Kidney (tissue), 14 donors: ENCODE measurements around the gene ERRFI1. TPM values are rescaled to one million over a fixed set of nuclear protein-coding genes. Genes with fewer than 3 reads are reported as not detected.
"Not testable (repeated sequence)": the region's sequence is repeated elsewhere in the genome, so short reads cannot be mapped to it uniquely, and the experiment has no call there.

Experiments
- DNase-seq, 5 donors: peaks; one replicate each; pipeline ENCODE4 v3.0.0-alpha.2; 2013 to 2020
- FAIRE-seq: peaks from 2 replicates; lab custom pipeline; 2012; peaks lifted over from hg19 to GRCh38; lab: Jason Lieb, UNC
- H3K27ac ChIP-seq, 2 donors: one replicate each; pipeline ENCODE4 v1.7.0; 2013; ENCODE audit warnings: low read depth in 2 of 2, low read length in 2 of 2, inconsistent platforms in 1 of 2
- H3K27me3 ChIP-seq: one replicate; pipeline ENCODE4 v1.7.1; 2013; ENCODE audit warnings: low read length, inconsistent platforms; ENCODE audit not compliant: control insufficient read depth, insufficient read depth
- H3K36me3 ChIP-seq, 3 donors: one replicate each; pipeline versions ENCODE4 v1.7.0 to v1.7.1; 2013; ENCODE audit warnings: low read length in 3 of 3, control low read depth in 1 of 3, inconsistent platforms in 1 of 3; ENCODE audit not compliant: insufficient read depth in 3 of 3, control insufficient read depth in 2 of 3
- H3K4me1 ChIP-seq, 3 donors: one replicate each; pipeline versions ENCODE4 v1.7.0 to v1.7.1; 2013; ENCODE audit warnings: low read length in 3 of 3, inconsistent platforms in 1 of 3, low read depth in 1 of 3; ENCODE audit not compliant: control insufficient read depth in 2 of 3, insufficient read depth in 2 of 3
- H3K4me3 ChIP-seq, 3 donors: one replicate each; pipeline versions ENCODE4 v1.7.0 to v1.8.1; 2013; ENCODE audit warnings: low read length in 3 of 3, control low read depth in 1 of 3, inconsistent platforms in 1 of 3
- H3K9ac ChIP-seq, 3 donors: one replicate each; pipeline versions ENCODE4 v1.7.0 to v1.7.1; 2013; ENCODE audit warnings: low read length in 3 of 3, control low read depth in 1 of 3, inconsistent platforms in 1 of 3
- H3K9me3 ChIP-seq, 3 donors: one replicate each; pipeline versions ENCODE4 v1.7.0 to v1.7.1; 2013; ENCODE audit warnings: low read length in 3 of 3, control low read depth in 1 of 3, inconsistent platforms in 1 of 3; ENCODE audit not compliant: control insufficient read depth in 2 of 3, insufficient read depth in 1 of 3
- intact Hi-C: fragments of 100-400 bp; cut with DNase I; formaldehyde crosslinking; loops from one replicate; pipeline ENCODE4 v1.11.1; 2022
- polyA plus RNA-seq: library from polyadenylated mRNA; stranded (reverse); fragments of 350-450 nt; fragmentation: Illumina TruSeq; extraction: RNeasy Lipid Tissue Mini Kit (QIAGEN cat#74804); gene quantifications from one replicate; pipeline ENCODE4 v1.2.3, GENCODE V29; 2014; ENCODE audit warnings: low read depth, low replicate concordance; ENCODE audit not compliant: insufficient read depth
- total RNA-seq: library from RNA; stranded (reverse); fragmentation: NEBNext Ultra II Directional; extraction: Animal tissue kit (Norgen Biotek cat#: 25700); gene quantifications from one replicate; pipeline ENCODE4 v1.2.1, GENCODE V29; 2021
- TF ChIP-seq, protein P1 (sequence below): IDR thresholded peaks from 3 replicates; pipeline ENCODE4 v1.5.1; 2012; ENCODE audit warnings: mild to moderate bottlenecking, moderate library complexity, borderline replicate concordance; ENCODE audit not compliant: insufficient read depth; ENCODE audit errors: extremely low read depth
- donor health status: control.
- donor health status: control.
- donor health status: control.
- donor health status: control.
- donor health status: control.
- donor health status: DM: yes; HTN: yes; CAD: no.
- donor health status: Normal renal cell carcinoma (clear cell type).

Gene ERRFI1
- total and polyA plus RNA-seq, 2 donors from 2014 or later = 25.0 to 71.3 TPM

DNA sequence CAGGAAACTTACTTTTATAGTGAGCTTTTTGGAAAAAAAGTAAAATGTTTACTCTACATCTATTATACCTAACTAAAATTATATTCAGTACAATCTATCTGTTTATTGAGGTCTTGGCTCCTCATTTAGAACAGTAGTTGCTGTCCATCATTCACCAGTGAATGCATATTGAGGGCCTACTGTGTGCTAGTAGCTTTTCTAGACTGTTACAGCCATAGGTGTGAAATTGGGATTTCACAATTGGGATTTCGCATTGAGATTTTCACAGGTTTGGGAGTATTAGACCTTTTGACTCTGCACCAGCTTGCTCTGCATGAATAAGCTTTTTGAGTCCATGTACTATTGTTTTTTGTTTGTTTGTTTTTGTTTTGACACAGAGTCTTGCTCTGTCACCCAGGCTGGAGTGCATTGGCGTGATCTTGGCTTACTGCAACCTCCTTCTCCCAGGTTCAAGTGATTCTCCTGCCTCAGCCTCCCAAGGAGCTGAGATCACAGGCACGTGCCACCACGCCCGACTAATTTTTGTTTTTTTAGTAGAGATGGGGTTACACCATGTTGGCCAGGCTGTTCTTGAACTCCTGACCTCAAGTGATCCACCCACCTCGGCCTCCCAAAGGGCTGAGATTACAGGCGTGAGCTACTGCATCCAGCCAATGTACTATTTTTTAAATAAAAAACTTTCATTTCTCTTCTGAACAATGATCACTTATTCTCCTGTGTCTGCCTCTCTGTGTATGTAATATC, 47.2 kb upstream of the ERRFI1 start:
- no peak overlapping the region for H3K9ac ChIP-seq
- no peaks in the 10 kb centered on the region for H3K27me3 ChIP-seq
- TF ChIP-seq, protein P1, sequence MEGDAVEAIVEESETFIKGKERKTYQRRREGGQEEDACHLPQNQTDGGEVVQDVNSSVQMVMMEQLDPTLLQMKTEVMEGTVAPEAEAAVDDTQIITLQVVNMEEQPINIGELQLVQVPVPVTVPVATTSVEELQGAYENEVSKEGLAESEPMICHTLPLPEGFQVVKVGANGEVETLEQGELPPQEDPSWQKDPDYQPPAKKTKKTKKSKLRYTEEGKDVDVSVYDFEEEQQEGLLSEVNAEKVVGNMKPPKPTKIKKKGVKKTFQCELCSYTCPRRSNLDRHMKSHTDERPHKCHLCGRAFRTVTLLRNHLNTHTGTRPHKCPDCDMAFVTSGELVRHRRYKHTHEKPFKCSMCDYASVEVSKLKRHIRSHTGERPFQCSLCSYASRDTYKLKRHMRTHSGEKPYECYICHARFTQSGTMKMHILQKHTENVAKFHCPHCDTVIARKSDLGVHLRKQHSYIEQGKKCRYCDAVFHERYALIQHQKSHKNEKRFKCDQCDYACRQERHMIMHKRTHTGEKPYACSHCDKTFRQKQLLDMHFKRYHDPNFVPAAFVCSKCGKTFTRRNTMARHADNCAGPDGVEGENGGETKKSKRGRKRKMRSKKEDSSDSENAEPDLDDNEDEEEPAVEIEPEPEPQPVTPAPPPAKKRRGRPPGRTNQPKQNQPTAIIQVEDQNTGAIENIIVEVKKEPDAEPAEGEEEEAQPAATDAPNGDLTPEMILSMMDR = no peak
- FAIRE-seq (no peak), DNase-seq (no peak)
- H3K36me3 ChIP-seq = no peaks in the 10 kb centered on the region
- H3K4me1 ChIP-seq = peaks cover 0 to 10% (median 3%) of the 10 kb centered on the region in 3 donors
- no peak overlapping the region for H3K27ac ChIP-seq
- H3K4me3 ChIP-seq = no peak overlapping the region
- H3K9me3 ChIP-seq = no peaks in the 10 kb centered on the region
- intact Hi-C loops = no loop called here

DNA sequence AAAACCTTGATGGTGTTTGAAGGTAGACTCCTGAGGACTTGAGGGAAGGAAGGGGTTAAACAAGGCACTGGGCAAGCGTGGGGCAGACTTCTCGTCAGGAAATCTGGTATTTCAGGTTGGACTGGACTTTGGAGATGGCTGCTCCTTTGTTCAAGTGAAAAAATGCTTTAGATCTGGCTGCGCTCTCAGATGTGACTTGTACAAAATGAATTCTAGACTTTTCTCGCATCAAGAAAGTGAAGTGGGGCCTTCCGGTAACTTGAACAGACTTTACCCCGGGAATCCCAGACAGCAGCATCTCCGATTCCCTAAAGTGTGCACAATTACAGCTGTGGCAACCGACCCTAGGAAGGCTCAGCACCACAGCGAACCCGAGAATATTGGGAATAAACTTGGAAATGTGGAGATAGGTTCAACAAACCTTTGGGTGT, 44.3 kb upstream of the ERRFI1 start:
- Histone ChIP-seq H3K27me3 (no peaks in the 10 kb centered on the region), H3K27ac (no peak overlapping the region), H3K9me3 (no peaks in the 10 kb centered on the region), H3K4me3 (peak overlapping the region in 2 of 3 donors; percentile 11 to 39), H3K4me1 (peaks cover 0 to 3% (median 0%) of the 10 kb centered on the region in 3 donors), H3K9ac (peak overlapping the region in 2 of 3 donors; percentile 8 to 19), H3K36me3 (no peaks in the 10 kb centered on the region)
- peak in 4 of 5 donors; percentile 57 to 93 (median 80) for DNase-seq
- TF ChIP-seq, protein P1 = no peak
- intact Hi-C loops = no loop called here
- FAIRE-seq = no peak

GRCh38 chr1:8069614-8070320, 43.7 kb upstream of the ERRFI1 start:
- H3K36me3 ChIP-seq, H3K27ac ChIP-seq, intact Hi-C loops, FAIRE-seq, H3K27me3 ChIP-seq, H3K9me3 ChIP-seq, DNase-seq, H3K4me3 ChIP-seq, H3K4me1 ChIP-seq: not testable (repeated sequence)
- peak overlapping the region in 1 of 3 donors; percentile 19 for H3K9ac ChIP-seq

DNA sequence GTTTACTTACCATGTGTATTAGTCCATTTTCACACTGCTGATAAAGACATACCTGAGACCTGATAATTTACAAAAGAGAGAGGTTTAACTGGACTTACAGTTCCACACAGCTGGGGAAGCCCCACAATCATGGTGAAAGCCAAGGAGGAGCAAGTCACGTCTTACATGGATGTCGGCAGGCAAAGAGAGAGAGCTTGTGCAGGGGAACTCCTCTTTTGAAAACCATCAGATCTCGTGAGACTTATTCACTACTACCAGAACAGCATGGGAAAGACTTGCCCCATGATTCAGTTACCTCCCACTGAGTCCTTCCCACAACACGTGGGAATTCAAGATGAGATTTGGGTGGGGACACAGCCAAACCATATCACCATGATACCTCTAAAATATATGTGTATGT, 39.3 kb upstream of the ERRFI1 start:
- DNase-seq = no peak
- intact Hi-C loops = no loop called here
- no peaks in the 10 kb centered on the region for H3K4me1 ChIP-seq
- H3K9me3 ChIP-seq = no peaks in the 10 kb centered on the region
- H3K27me3 ChIP-seq = no peaks in the 10 kb centered on the region
- FAIRE-seq = no peak
- no peak overlapping the region for H3K4me3 ChIP-seq
- H3K36me3 ChIP-seq = no peaks in the 10 kb centered on the region
- TF ChIP-seq, protein P1 = no peak
- no peak overlapping the region for H3K9ac ChIP-seq
- no peak overlapping the region for H3K27ac ChIP-seq
